ENCODE data around the gene DSEL. TPM values are rescaled to one million over a fixed set of nuclear protein-coding genes. Genes with fewer than 3 reads are reported as not detected.

Gene DSEL
- total RNA-seq (2022; extraction: Qiagen RNA extraction; ENCODE audit: low read depth), result 0.34 to 0.55 TPM (median 0.40 TPM) in 5 replicates

DNA sequence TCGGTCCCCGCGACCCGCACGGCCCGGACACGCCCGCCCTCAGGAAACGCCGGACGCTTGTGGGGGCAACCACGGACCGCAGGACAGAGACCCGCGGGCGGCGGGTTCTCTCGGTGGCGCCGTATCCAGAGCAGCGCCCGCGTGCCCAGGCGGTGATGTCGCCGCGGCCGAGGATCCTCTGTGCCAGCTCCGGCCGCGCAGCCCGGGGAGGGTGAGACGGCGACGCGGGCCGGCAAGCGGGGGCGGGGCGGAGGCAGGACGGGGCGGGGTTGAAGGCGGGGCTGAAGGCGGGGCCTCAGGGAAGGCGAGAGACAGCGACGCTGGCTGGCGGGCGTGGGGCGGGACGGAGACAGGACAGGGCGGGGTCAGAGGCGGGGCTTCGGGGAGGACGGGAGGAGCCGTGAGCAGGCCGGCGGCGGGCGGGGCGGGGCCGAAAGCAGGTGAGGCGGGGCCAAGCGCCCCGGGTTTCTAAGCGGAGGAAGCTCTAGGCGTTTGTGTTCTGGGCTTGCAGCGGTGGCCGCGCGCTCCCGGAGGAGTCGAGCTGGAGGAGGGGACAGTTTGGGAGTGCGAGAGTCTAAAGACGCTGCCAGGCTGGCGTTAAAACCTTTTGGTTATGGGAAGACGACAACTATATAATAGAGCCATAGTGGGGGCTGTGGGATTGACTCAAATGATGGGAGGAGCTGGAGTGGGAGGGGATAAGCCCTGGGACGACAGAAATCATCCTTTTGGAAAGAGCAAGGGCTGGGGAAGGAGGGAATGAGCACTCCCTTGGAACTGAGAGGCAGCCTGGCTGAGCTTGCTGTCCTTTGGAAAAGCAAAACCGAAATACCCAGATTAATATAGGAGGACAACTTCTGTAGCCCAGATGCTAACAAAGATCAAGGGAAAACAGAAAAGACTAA, at the start of gene DSEL:
Gene DSEL (minus strand): TSS at position 182 of the 905 bp plus-strand sequence. CDS start 2,112 bp downstream, outside the sequence.

All from A549 treated with DMSO at 1 μM for 4 hours (cell line).